Lung (tissue), 12 donors: ENCODE data around the gene TMEM176B. TPM values are rescaled to one million over a fixed set of nuclear protein-coding genes. Genes with fewer than 3 reads are reported as not detected.
"Not testable (repeated sequence)": the region's sequence is repeated elsewhere in the genome, so short reads cannot be mapped to it uniquely, and the experiment has no call there.

ENCODE experiments used
- ATAC-seq: fragments of 200-7000 bp; cut with Tn5 transposase; one replicate; pipeline ENCODE4 v1.9.1; 2020; ENCODE audit warnings: moderate number of reproducible peaks; ENCODE audit not compliant: insufficient read depth, low FRiP score
- DNase-seq, 3 donors: peaks; one replicate each; pipeline ENCODE4 v3.0.0-alpha.2; 2013 to 2017
- H3K27ac ChIP-seq, 2 donors: one replicate each; pipeline ENCODE4 v1.5.1; 2013; ENCODE audit warnings: mild to moderate bottlenecking in 2 of 2, moderate library complexity in 2 of 2, control low read depth in 1 of 2, inconsistent platforms in 1 of 2, low read depth in 1 of 2, low read length in 1 of 2
- H3K27me3 ChIP-seq, 3 donors: one replicate each; pipeline ENCODE4 v1.5.1; 2013; ENCODE audit warnings: low read length in 2 of 3; ENCODE audit not compliant: control insufficient read depth in 3 of 3, insufficient read depth in 3 of 3
- H3K36me3 ChIP-seq, 4 donors: one replicate each; pipeline ENCODE4 v1.5.1; 2013; ENCODE audit warnings: low read length in 4 of 4, mild to moderate bottlenecking in 1 of 4, moderate library complexity in 1 of 4; ENCODE audit not compliant: control insufficient read depth in 4 of 4, insufficient read depth in 4 of 4
- H3K4me1 ChIP-seq, 5 donors: one replicate each; pipeline ENCODE4 v1.5.1; 2013; ENCODE audit warnings: low read length in 5 of 5, mild to moderate bottlenecking in 2 of 5, moderate library complexity in 1 of 5; ENCODE audit not compliant: control insufficient read depth in 5 of 5, insufficient read depth in 5 of 5
- H3K4me3 ChIP-seq: one replicate; pipeline ENCODE4 v1.5.1; 2013; ENCODE audit warnings: mild to moderate bottlenecking, control low read depth, moderate library complexity
- H3K9ac ChIP-seq, 2 donors: one replicate each; pipeline ENCODE4 v1.5.1; 2013; ENCODE audit warnings: low read length in 2 of 2, control low read depth in 1 of 2; ENCODE audit not compliant: insufficient read depth in 1 of 2
- H3K9me3 ChIP-seq, 4 donors: one replicate each; pipeline ENCODE4 v1.5.1; 2013; ENCODE audit warnings: low read length in 3 of 4, mild to moderate bottlenecking in 1 of 4, moderate library complexity in 1 of 4; ENCODE audit not compliant: control insufficient read depth in 4 of 4, insufficient read depth in 3 of 4
- WGBS, 2 donors: extraction: QIAGEN DNeasy Blood & Tissue Kit; methylation state at CpG; one replicate each; pipeline ENCODE4 v1.1.7; 2013; 5-methylcytosine and 5-hydroxymethylcytosine counted together
- polyA plus RNA-seq, 2 donors: library from polyadenylated mRNA; stranded (reverse); fragments of 200-250 nt; gene quantifications; one replicate each; pipeline ENCODE4 v1.2.1, GENCODE V29; 2013
- total RNA-seq, 2 donors: library from RNA; depleted of rRNA in 1 of 2; stranded (reverse); fragments of >200 nt in 1 of 2; gene quantifications; one replicate each; pipeline ENCODE4 v1.2.1, GENCODE V29; 2014 to 2021
- TF ChIP-seq, protein P1 (sequence below): IDR thresholded peaks from 2 replicates; pipeline ENCODE4 v1.5.1; 2012; ENCODE audit warnings: mild to moderate bottlenecking; ENCODE audit errors: control extremely low read depth, extremely low read depth
- donor health status: control.
- donor health status: control.
- donor health status: Bipolar disorder and iron deficiency.
- donor health status: healthy.
- donor health status: DM: yes; HTN: yes; CAD: no.

Gene TMEM176B
- total and polyA plus RNA-seq, 4 donors: 14.6 to 54.8 (median 38.2) TPM

DNA sequence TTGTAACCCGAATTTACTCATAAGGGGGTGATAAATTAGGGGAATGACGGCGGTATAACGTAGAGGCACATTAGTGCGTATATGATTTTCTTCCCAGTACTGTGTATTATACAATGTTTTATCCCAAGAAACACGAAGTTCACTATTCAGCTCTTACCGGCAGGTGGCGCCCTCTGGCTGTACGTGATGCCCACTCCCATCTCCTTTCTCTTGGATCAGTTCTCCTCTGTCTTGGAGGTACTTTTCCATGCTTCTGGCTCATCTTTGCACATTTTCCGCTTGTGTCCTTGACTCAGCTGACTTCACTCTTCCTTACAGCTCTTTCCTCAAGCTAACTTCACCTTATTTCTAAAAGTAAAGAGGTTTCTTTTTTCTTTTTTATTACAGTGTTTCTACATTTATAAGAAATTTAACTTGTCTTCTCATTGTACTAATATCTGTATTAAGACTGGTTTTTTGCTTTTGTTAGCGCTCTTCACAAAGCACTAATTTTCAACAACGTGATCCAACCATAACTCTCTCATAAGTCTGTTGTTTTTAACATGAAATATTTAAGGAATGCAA, 21.3 kb downstream of the TMEM176B start:
- WGBS, 2 donors: 10% methylated on average over 12 of the region's 12 CpGs
- ATAC-seq (peak; percentile 72), DNase-seq (peak; percentile 87 to 89 (median 89))
- H3K9ac ChIP-seq: no peak overlapping the region
- H3K27ac ChIP-seq: no peak overlapping the region
- H3K27me3 ChIP-seq: peaks cover 0 to 2% (median 0%) of the 10 kb centered on the region in 3 donors
- TF ChIP-seq, protein P1, sequence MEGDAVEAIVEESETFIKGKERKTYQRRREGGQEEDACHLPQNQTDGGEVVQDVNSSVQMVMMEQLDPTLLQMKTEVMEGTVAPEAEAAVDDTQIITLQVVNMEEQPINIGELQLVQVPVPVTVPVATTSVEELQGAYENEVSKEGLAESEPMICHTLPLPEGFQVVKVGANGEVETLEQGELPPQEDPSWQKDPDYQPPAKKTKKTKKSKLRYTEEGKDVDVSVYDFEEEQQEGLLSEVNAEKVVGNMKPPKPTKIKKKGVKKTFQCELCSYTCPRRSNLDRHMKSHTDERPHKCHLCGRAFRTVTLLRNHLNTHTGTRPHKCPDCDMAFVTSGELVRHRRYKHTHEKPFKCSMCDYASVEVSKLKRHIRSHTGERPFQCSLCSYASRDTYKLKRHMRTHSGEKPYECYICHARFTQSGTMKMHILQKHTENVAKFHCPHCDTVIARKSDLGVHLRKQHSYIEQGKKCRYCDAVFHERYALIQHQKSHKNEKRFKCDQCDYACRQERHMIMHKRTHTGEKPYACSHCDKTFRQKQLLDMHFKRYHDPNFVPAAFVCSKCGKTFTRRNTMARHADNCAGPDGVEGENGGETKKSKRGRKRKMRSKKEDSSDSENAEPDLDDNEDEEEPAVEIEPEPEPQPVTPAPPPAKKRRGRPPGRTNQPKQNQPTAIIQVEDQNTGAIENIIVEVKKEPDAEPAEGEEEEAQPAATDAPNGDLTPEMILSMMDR: peak; percentile 80
- peaks cover 0 to 3% (median 0%) of the 10 kb centered on the region in 4 donors for H3K9me3 ChIP-seq
- no peak overlapping the region for H3K4me3 ChIP-seq
- peaks cover 0 to 7% (median 0%) of the 10 kb centered on the region in 5 donors for H3K4me1 ChIP-seq
- no peaks in the 10 kb centered on the region for H3K36me3 ChIP-seq

DNA sequence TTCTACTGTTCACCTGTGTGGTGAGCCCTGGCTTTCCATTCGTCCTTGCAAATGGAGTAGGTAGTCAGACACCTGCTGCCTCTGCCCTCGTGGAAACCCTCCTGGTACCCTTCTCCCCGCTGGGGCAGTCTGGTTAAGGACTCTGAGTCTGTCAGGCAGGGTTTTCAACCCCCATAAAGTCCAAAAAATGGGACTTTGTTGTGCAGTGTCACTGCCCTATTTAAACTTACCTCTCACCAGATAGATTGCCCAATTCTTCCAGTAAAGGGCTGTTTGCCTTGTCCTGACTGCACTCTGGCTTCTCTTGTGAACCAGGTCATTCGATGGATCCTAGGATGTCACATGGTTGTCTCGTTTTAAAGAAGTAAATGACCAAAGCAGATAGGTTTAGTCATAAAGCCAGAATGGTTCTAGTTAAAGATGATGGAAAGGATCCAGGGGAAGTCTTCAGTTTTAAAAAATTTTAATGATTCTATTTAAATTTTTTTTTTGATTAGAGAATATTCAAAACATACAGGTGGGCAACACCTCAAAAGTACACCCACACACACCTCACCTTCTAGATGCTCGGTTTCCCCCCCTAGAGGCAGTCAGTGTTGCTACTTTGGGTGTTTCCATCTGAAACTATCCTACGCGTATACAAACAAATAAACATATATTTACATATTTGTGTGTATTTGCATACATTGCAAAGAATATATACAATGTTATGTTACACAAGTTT, 22.0 kb downstream of the TMEM176B start:
- Histone ChIP-seq H3K4me1 (peaks cover 0 to 7% (median 0%) of the 10 kb centered on the region in 5 donors), H3K9ac (no peak overlapping the region), H3K9me3 (peaks cover 0 to 5% (median 0%) of the 10 kb centered on the region in 4 donors), H3K27ac (no peak overlapping the region), H3K4me3 (no peak overlapping the region), H3K27me3 (peaks cover 0 to 2% (median 0%) of the 10 kb centered on the region in 3 donors), H3K36me3 (no peaks in the 10 kb centered on the region)
- no peak for DNase-seq
- no peak for ATAC-seq
- WGBS, 2 donors: 55 to 63% methylated on average over 8 of the region's 8 CpGs
- TF ChIP-seq, protein P1: no peak

DNA sequence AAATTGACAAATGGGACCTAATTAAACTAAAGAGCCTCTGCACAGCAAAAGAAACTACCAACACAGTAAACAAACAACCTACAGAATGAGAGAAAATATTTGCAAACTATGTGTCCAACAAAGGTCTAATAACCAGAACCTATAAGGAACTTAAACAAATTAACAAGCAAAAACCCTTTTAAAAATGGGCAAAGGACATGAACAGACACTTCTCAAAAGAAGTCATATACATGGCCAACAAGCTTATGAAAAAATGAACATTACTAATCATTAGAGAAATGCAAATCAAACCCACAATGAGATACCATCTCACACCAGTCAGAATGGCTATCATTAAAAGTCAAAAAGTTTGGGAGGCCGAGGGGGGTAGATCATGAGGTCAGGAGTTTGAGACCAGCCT, 26.0 kb downstream of the TMEM176B start:
- not testable (repeated sequence) for H3K27me3 ChIP-seq, H3K9me3 ChIP-seq, H3K27ac ChIP-seq, ATAC-seq, H3K36me3 ChIP-seq, H3K9ac ChIP-seq, H3K4me1 ChIP-seq, DNase-seq, H3K4me3 ChIP-seq
- WGBS, 2 donors: 84 to 91% methylated on average over 1 of the region's 1 CpG

DNA sequence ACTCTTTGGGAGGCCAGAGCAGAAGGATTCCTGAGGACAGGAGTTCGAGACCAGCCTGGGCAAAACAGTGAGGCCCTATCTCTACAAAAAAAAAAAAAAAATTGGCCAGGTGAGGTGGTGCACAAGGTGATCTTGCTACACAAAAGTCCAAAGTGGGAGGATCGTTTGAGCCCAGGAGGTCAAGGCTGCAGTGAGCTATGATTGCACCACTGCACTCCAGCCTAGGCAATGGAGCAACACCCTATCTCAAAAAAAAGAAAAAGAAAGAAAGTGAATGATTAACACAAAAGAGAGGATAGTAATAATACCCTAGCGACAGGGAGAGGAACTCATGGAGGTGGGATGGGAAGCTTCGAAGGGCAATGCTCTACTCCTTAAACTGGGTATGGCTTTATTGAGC, 30.4 kb downstream of the TMEM176B start:
- Histone ChIP-seq H3K9ac (no peak overlapping the region), H3K27me3 (no peaks in the 10 kb centered on the region), H3K4me1 (peaks cover 0 to 16% (median 0%) of the 10 kb centered on the region in 5 donors), H3K4me3 (no peak overlapping the region), H3K27ac (no peak overlapping the region), H3K9me3 (peaks cover 0 to 5% (median 0%) of the 10 kb centered on the region in 4 donors), H3K36me3 (no peaks in the 10 kb centered on the region)
- ATAC-seq (no peak), DNase-seq (no peak)
- TF ChIP-seq, protein P1: no peak
- WGBS, 2 donors: 90 to 94% methylated on average over 4 of the region's 4 CpGs
